Smooth muscle cell (in vitro differentiated cells): Measurements from ENCODE around the gene RASGRP1. TPM values are rescaled to one million over a fixed set of nuclear protein-coding genes. Genes with fewer than 3 reads are reported as not detected.

Experiments used
- DNase-seq: peaks from one replicate; lab custom pipeline; 2025; ENCODE audit not compliant: unreplicated experiment; lab: John Stamatoyannopoulos, UW
- H2AFZ ChIP-seq: fragments of 200-600 bp; sonication (generic); 2 replicates; pipeline ENCODE4 v1.6.0; 2016; ENCODE audit warnings: antibody characterized with exemption, low read depth, mild to moderate bottlenecking
- H3F3A ChIP-seq: fragments of 200-600 bp; sonication (generic); 2 replicates; pipeline ENCODE4 v1.6.0; 2017; ENCODE audit warnings: antibody characterized with exemption, low read depth
- H3K27ac ChIP-seq: fragments of 200-600 bp; sonication (generic); 2 replicates; pipeline ENCODE4 v1.5.1; 2016; ENCODE audit warnings: low read depth, mild to moderate bottlenecking
- H3K27me3 ChIP-seq: fragments of 200-600 bp; sonication (generic); 2 replicates; pipeline ENCODE4 v1.6.1; 2016; ENCODE audit warnings: low read depth, mild to moderate bottlenecking
- H3K36me3 ChIP-seq: fragments of 200-600 bp; sonication (generic); 2 replicates; pipeline ENCODE4 v1.5.1; 2016; ENCODE audit warnings: low read depth
- H3K4me1 ChIP-seq: fragments of 200-600 bp; sonication (generic); 2 replicates; pipeline ENCODE4 v1.5.1; 2016; ENCODE audit warnings: low read depth
- H3K4me2 ChIP-seq: fragments of 200-600 bp; sonication (generic); 2 replicates; pipeline ENCODE4 v1.6.0; 2016; ENCODE audit warnings: mild to moderate bottlenecking
- H3K4me3 ChIP-seq: fragments of 200-600 bp; sonication (generic); 2 replicates; pipeline ENCODE4 v1.5.1; 2016; ENCODE audit warnings: mild to moderate bottlenecking
- H3K79me2 ChIP-seq: fragments of 200-600 bp; sonication (generic); 2 replicates; pipeline ENCODE4 v1.6.0; 2016; ENCODE audit warnings: low read depth, mild to moderate bottlenecking
- H3K9ac ChIP-seq: fragments of 200-600 bp; sonication (generic); 2 replicates; pipeline ENCODE4 v1.6.0; 2016; ENCODE audit warnings: low read depth
- H3K9me3 ChIP-seq: fragments of 200-600 bp; sonication (generic); replicated peaks from 2 replicates; pipeline ENCODE4 v1.5.1; 2016; ENCODE audit warnings: low read depth
- H4K20me1 ChIP-seq: fragments of 200-600 bp; sonication (generic); 2 replicates; pipeline ENCODE4 v1.6.0; 2016; ENCODE audit warnings: low read depth
- WGBS: methylation state at CpG from one replicate; pipeline ENCODE4 v1.1.7; 2016; ENCODE audit warnings: low lambda C conversion rate; 5-methylcytosine and 5-hydroxymethylcytosine counted together
- polyA plus RNA-seq: library from polyadenylated mRNA; unstranded; fragments of >200 nt; fragmentation: Nextera tagmentation; extraction: Ambion mirVana; gene quantifications from 2 replicates; pipeline ENCODE4 v1.2.1, GENCODE V29; 2016
- total RNA-seq: library from RNA; depleted of rRNA; stranded (reverse); fragments of >200 nt; gene quantifications from 2 replicates; pipeline ENCODE4 v1.2.3, GENCODE V29; 2014
- TF ChIP-seq, protein P1 (sequence below): fragments of 200-600 bp; sonication (generic); IDR thresholded peaks from 2 replicates; pipeline ENCODE4 v1.5.1; 2017; ENCODE audit warnings: borderline replicate concordance, mild to moderate bottlenecking, antibody characterized with exemption; ENCODE audit not compliant: insufficient read depth, poor library complexity, severe bottlenecking

The RASGRP1 gene
- total and polyA plus RNA-seq, 2 experiments from 2014 or later: 0.97 to 10.0 TPM

- no peaks in the 10 kb centered on the region for H3K79me2 ChIP-seq
- no peaks in the 10 kb centered on the region for H4K20me1 ChIP-seq
- TF ChIP-seq, protein P1, sequence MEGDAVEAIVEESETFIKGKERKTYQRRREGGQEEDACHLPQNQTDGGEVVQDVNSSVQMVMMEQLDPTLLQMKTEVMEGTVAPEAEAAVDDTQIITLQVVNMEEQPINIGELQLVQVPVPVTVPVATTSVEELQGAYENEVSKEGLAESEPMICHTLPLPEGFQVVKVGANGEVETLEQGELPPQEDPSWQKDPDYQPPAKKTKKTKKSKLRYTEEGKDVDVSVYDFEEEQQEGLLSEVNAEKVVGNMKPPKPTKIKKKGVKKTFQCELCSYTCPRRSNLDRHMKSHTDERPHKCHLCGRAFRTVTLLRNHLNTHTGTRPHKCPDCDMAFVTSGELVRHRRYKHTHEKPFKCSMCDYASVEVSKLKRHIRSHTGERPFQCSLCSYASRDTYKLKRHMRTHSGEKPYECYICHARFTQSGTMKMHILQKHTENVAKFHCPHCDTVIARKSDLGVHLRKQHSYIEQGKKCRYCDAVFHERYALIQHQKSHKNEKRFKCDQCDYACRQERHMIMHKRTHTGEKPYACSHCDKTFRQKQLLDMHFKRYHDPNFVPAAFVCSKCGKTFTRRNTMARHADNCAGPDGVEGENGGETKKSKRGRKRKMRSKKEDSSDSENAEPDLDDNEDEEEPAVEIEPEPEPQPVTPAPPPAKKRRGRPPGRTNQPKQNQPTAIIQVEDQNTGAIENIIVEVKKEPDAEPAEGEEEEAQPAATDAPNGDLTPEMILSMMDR: no peak
- H3K36me3 ChIP-seq: no peaks in the 10 kb centered on the region
- H3K27ac ChIP-seq: no peak overlapping the region
- H2AFZ ChIP-seq: no peak overlapping the region
- no peak overlapping the region for H3K4me3 ChIP-seq
- H3F3A ChIP-seq: no peaks in the 10 kb centered on the region
- H3K9ac ChIP-seq: no peak overlapping the region
- no peaks in the 10 kb centered on the region for H3K9me3 ChIP-seq
- H3K4me2 ChIP-seq: no peak overlapping the region
- peaks cover 3% of the 10 kb centered on the region for H3K27me3 ChIP-seq
- no peak for DNase-seq
- no peaks in the 10 kb centered on the region for H3K4me1 ChIP-seq
- WGBS: 84% methylated on average over 7 of the region's 7 CpGs
Observed at GRCh38 chr15:38608682-38609081, 44.1 kb upstream of the RASGRP1 start.

- H4K20me1 ChIP-seq: no peaks in the 10 kb centered on the region
- no peak overlapping the region for H3K27ac ChIP-seq
- H3K9me3 ChIP-seq: no peaks in the 10 kb centered on the region
- H3F3A ChIP-seq: no peaks in the 10 kb centered on the region
- no peak for DNase-seq
- H3K4me2 ChIP-seq: no peak overlapping the region
- TF ChIP-seq, protein P1: no peak
- no peak overlapping the region for H2AFZ ChIP-seq
- no peak overlapping the region for H3K9ac ChIP-seq
- no peak overlapping the region for H3K4me3 ChIP-seq
- no peaks in the 10 kb centered on the region for H3K79me2 ChIP-seq
- no peaks in the 10 kb centered on the region for H3K36me3 ChIP-seq
- peaks cover 3% of the 10 kb centered on the region for H3K27me3 ChIP-seq
- H3K4me1 ChIP-seq: no peaks in the 10 kb centered on the region
- WGBS: 86% methylated on average over 3 of the region's 3 CpGs
Observed at GRCh38 chr15:38605744-38606143, 41.1 kb upstream of the RASGRP1 start.

GRCh38 chr15:38603672-38604071 is 39.1 kb upstream of the RASGRP1 start:
- no peak overlapping the region for H3K4me2 ChIP-seq
- no peak overlapping the region for H3K27ac ChIP-seq
- DNase-seq: no peak
- WGBS: 92% methylated on average over 5 of the region's 5 CpGs
- TF ChIP-seq, protein P1: no peak
- no peak overlapping the region for H3K9ac ChIP-seq
- H4K20me1 ChIP-seq: no peaks in the 10 kb centered on the region
- no peaks in the 10 kb centered on the region for H3K4me1 ChIP-seq
- no peaks in the 10 kb centered on the region for H3K9me3 ChIP-seq
- H3K4me3 ChIP-seq: no peak overlapping the region
- H3F3A ChIP-seq: no peaks in the 10 kb centered on the region
- no peaks in the 10 kb centered on the region for H3K36me3 ChIP-seq
- H3K27me3 ChIP-seq: peaks cover 3% of the 10 kb centered on the region
- no peak overlapping the region for H2AFZ ChIP-seq
- no peaks in the 10 kb centered on the region for H3K79me2 ChIP-seq

DNA sequence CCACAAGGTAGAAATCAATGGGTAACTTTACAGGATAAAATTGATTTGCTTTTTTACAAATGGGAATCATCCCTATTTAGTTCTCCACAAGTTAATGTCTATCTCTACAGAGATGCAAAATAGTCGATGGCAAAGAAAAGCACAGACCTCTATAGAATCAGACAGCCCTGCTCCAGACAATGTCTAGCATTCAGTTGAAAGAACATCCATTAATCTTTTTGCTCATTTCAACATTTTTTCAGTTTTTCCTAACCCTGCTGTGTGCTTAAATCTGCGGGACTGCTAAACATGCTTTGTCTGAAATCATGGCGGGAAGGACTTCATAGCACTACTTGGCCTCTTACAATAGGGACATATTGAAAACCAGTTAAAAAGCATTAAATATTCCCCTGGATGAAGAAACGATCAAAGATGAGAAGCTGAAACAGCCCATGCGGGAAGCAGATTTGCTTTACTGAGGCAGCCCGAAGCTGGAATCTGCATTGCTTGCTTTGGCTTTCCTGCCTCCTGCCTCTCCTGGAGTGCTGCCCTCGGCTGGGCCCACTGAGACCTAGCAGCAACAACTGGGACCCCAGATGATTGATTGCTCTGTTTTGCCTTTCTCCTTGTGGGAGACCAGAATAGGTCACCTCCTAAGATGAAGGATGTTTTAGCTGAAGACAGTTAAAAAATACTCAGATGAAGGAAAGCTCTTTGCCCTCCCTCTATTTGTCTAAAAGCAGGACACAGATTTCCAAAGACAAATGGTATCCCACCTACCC is 38.5 kb upstream of the RASGRP1 start:
- Histone ChIP-seq H2AFZ (no peak overlapping the region), H3K4me2 (no peak overlapping the region), H3F3A (no peaks in the 10 kb centered on the region), H3K79me2 (no peaks in the 10 kb centered on the region), H4K20me1 (no peaks in the 10 kb centered on the region), H3K36me3 (no peaks in the 10 kb centered on the region), H3K27ac (no peak overlapping the region), H3K27me3 (peaks cover 3% of the 10 kb centered on the region), H3K4me1 (no peaks in the 10 kb centered on the region), H3K4me3 (no peak overlapping the region), H3K9me3 (no peaks in the 10 kb centered on the region), H3K9ac (no peak overlapping the region)
- no peak for DNase-seq
- TF ChIP-seq, protein P1: no peak
- WGBS: 85% methylated on average over 7 of the region's 7 CpGs
